Measurements from ENCODE around the gene GALNT9. TPM values are rescaled to one million over a fixed set of nuclear protein-coding genes. Genes with fewer than 3 reads are reported as not detected.

The GALNT9 gene
- total RNA-seq, 1 donor = not detected

DNA sequence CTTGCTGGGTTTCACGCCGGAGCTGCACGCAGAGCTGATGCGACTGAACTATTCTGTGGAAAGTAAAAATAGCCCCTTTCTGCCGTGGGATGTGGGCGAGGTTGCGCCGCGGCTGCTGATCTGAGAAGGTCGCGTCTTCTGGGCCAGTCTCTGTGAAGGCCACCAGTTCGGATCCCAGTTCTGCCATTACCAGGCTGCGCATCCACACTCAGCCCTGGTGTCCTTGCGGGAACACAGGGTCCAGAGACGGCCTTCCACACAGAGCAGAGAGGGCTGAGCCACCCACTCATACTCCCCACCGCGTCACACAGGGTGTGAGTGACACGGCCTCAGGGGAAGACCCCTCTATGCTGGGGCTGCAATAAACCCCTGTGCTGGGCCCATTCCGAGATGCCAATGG is 13.9 kb downstream of the GALNT9 start:
- H3K4me3 ChIP-seq (ENCODE audit: low read depth, low read length) = no peak overlapping the region
- no peak for DNase-seq (ENCODE audit: low read depth)
- TF ChIP-seq, protein P1, sequence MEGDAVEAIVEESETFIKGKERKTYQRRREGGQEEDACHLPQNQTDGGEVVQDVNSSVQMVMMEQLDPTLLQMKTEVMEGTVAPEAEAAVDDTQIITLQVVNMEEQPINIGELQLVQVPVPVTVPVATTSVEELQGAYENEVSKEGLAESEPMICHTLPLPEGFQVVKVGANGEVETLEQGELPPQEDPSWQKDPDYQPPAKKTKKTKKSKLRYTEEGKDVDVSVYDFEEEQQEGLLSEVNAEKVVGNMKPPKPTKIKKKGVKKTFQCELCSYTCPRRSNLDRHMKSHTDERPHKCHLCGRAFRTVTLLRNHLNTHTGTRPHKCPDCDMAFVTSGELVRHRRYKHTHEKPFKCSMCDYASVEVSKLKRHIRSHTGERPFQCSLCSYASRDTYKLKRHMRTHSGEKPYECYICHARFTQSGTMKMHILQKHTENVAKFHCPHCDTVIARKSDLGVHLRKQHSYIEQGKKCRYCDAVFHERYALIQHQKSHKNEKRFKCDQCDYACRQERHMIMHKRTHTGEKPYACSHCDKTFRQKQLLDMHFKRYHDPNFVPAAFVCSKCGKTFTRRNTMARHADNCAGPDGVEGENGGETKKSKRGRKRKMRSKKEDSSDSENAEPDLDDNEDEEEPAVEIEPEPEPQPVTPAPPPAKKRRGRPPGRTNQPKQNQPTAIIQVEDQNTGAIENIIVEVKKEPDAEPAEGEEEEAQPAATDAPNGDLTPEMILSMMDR (IDR thresholded peaks at IDR 0.05; ENCODE audit: insufficient read depth, low read depth, low read length) = no peak

GRCh38 chr12:132314516-132315233 is 14.7 kb downstream of the GALNT9 start:
- DNase-seq (ENCODE audit: low read depth) = no peak
- TF ChIP-seq, protein P1 (IDR thresholded peaks at IDR 0.05; ENCODE audit: insufficient read depth, low read depth, low read length) = no peak
- H3K4me3 ChIP-seq (ENCODE audit: low read depth, low read length) = no peak overlapping the region

DNA sequence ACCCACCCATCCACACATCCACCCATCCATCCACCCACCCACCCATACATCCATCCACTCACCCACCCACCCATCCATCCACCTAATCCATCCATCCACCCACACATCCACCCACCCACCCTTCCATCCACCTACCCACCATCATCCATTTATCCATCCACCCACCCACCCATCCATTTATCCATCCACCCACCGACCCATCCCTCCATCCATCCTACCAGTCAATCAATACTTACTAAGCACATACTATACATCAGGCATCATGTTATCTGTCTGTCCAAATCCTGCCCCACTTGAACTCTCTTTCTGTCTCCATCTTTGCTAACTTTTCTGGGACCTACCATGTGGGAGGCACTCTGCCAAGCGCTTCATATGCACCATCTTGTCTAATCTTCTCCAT is 15.4 kb downstream of the GALNT9 start:
- DNase-seq (ENCODE audit: low read depth) = no peak
- TF ChIP-seq, protein P1 (IDR thresholded peaks at IDR 0.05; ENCODE audit: insufficient read depth, low read depth, low read length) = no peak
- H3K4me3 ChIP-seq (ENCODE audit: low read depth, low read length) = no peak overlapping the region

GRCh38 chr12:132313182-132313581 is 16.2 kb downstream of the GALNT9 start:
- DNase-seq (ENCODE audit: low read depth) = no peak
- TF ChIP-seq, protein P1 (IDR thresholded peaks at IDR 0.05; ENCODE audit: insufficient read depth, low read depth, low read length) = no peak
- H3K4me3 ChIP-seq (ENCODE audit: low read depth, low read length) = no peak overlapping the region

DNA sequence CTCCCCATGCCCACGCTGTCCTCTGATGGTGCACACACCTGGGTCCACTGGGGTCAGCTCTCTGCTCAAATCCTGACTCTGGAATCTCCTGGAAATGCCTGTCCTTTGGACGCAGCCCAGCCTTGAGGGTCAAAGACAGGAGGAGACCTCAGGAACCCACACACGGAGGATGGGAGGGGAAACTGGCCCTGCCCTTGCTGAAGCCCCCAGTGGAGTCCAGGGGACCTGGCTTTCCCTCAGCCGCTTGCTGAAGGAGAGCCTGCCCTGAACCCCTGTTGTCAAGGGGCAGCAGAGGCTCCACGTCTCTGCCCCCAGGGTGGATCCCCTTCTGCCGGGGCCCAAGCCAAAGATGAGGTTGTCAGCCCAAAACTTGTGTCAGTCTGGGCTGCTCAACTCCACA is 16.9 kb downstream of the GALNT9 start:
- DNase-seq (ENCODE audit: low read depth) = no peak
- H3K4me3 ChIP-seq (ENCODE audit: low read depth, low read length) = no peak overlapping the region
- TF ChIP-seq, protein P1 (IDR thresholded peaks at IDR 0.05; ENCODE audit: insufficient read depth, low read depth, low read length) = no peak

DNA sequence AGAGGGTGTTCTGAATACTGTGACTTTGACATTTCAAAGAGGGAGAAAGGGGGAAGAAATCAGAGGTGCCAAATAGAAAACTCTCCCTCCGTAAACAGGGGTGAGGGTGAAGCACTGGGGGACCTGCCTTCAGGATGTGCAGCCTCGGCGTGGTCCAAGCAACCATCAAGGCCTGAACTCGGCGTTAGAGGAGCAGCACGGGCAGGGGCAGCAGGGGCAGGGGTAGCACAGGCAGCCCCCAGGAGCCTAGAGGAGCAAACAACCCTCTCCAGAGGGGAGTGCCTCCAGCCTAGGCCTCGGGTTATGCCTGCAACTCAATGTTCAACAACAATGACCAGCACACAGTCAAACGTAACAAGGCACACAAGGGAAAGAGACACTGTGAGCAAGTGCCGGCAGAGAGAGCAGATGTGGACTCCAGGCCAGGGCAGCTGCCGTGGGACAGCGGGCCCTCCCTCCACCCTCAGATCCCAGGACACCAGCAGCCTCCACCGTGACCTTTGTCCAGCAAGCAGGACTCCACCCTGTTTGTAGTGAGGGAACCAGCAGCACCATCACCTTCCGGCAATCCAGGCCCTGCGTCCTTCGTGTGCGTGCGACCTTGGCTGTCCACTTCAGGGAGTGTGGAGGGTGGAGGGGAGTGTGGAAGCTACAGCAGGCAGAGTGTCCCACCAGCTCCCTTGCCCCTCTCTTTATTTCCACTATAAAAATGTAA is 18.0 kb downstream of the GALNT9 start:
- no peak overlapping the region for H3K4me3 ChIP-seq (ENCODE audit: low read depth, low read length)
- TF ChIP-seq, protein P1 (IDR thresholded peaks at IDR 0.05; ENCODE audit: insufficient read depth, low read depth, low read length) = no peak
- DNase-seq (ENCODE audit: low read depth) = no peak
